Cardiac muscle cell (in vitro differentiated cells and primary cell): ENCODE data around the gene PPP1R17. TPM values are rescaled to one million over a fixed set of nuclear protein-coding genes. Genes with fewer than 3 reads are reported as not detected.

Experiments used
- DNase-seq, 2 donors: peaks; one replicate each; pipeline versions ENCODE4 v3.0.0 to v3.0.0-alpha.2; 2010 to 2017; ENCODE audit warnings: low read depth in 1 of 2, low spot score in 1 of 2
- H3K27ac ChIP-seq: fragments of 200-600 bp; sonication (generic); 2 replicates; pipeline ENCODE4 v1.5.1; 2016
- H3K27me3 ChIP-seq: fragments of 200-600 bp; sonication (generic); 2 replicates; pipeline ENCODE4 v1.6.0; 2016; ENCODE audit warnings: control low read depth
- H3K36me3 ChIP-seq: fragments of 200-600 bp; sonication (generic); 2 replicates; pipeline ENCODE4 v1.5.1; 2016; ENCODE audit warnings: control low read depth
- H3K4me1 ChIP-seq: fragments of 200-600 bp; sonication (generic); 2 replicates; pipeline ENCODE4 v1.8.1; 2017; ENCODE audit warnings: low read depth, mild to moderate bottlenecking, mixed run types
- H3K4me3 ChIP-seq: fragments of 200-600 bp; sonication (generic); 2 replicates; pipeline ENCODE4 v1.5.1; 2016; ENCODE audit warnings: mild to moderate bottlenecking
- H3K9me3 ChIP-seq: fragments of 200-600 bp; sonication (generic); 2 replicates; pipeline ENCODE4 v1.5.1; 2017; ENCODE audit warnings: low read depth, mild to moderate bottlenecking, control low read depth
- CTCF ChIP-seq: IDR thresholded peaks from 2 replicates; pipeline ENCODE4 v1.5.1; 2012; ENCODE audit warnings: low read depth, mild to moderate bottlenecking, low read length
- polyA plus RNA-seq: library from polyadenylated mRNA; unstranded; fragments of >200 nt; fragmentation: Nextera tagmentation; extraction: Ambion mirVana; gene quantifications from 2 replicates; pipeline ENCODE4 v1.2.1, GENCODE V29; 2016
- total RNA-seq: library from RNA; depleted of rRNA; stranded (reverse); fragments of >200 nt; gene quantifications from 2 replicates; pipeline ENCODE4 v1.2.3, GENCODE V29; 2016

The PPP1R17 gene
- total and polyA plus RNA-seq, 2 experiments from 2014 or later = not detected

- Histone ChIP-seq H3K9me3 (no peaks in the 10 kb centered on the region), H3K4me3 (no peak overlapping the region), H3K36me3 (no peaks in the 10 kb centered on the region), H3K4me1 (no peaks in the 10 kb centered on the region), H3K27ac (no peak overlapping the region), H3K27me3 (no peaks in the 10 kb centered on the region)
- TF ChIP-seq CTCF = no peak
- no peak for DNase-seq
Measured at GRCh38 chr7:31734456-31734855, 47.4 kb downstream of the PPP1R17 start.

- Histone ChIP-seq H3K4me3 (no peak overlapping the region), H3K27me3 (no peaks in the 10 kb centered on the region)
Measured at GRCh38 chr7:31735991-31736982, 49.3 kb downstream of the PPP1R17 start.

GRCh38 chr7:31741852-31742251 is 54.8 kb downstream of the PPP1R17 start:
- Histone ChIP-seq H3K27me3 (no peaks in the 10 kb centered on the region), H3K4me1 (no peaks in the 10 kb centered on the region), H3K9me3 (no peaks in the 10 kb centered on the region), H3K27ac (no peak overlapping the region), H3K36me3 (no peaks in the 10 kb centered on the region), H3K4me3 (no peak overlapping the region)
- no peak for DNase-seq
- no peak for TF ChIP-seq CTCF

More at GRCh38 chr7:31735991-31736982, 49.3 kb downstream of the PPP1R17 start:
- DNase-seq = peak; percentile 71 to 80
- H3K36me3 ChIP-seq = no peaks in the 10 kb centered on the region
- TF ChIP-seq CTCF = peak; percentile 89
- H3K9me3 ChIP-seq = no peaks in the 10 kb centered on the region
- no peak overlapping the region for H3K27ac ChIP-seq
- H3K4me1 ChIP-seq = no peaks in the 10 kb centered on the region

- peak; percentile 71 to 80 for DNase-seq
- peak; percentile 85 for TF ChIP-seq CTCF
- Histone ChIP-seq H3K36me3 (no peaks in the 10 kb centered on the region), H3K9me3 (no peaks in the 10 kb centered on the region), H3K4me3 (no peak overlapping the region), H3K4me1 (no peaks in the 10 kb centered on the region), H3K27me3 (no peaks in the 10 kb centered on the region), H3K27ac (no peak overlapping the region)
Measured at GRCh38 chr7:31744294-31744874, 57.4 kb downstream of the PPP1R17 start.

GRCh38 chr7:31747553-31747952 is 60.5 kb downstream of the PPP1R17 start:
- no peak for DNase-seq
- H3K4me3 ChIP-seq = no peak overlapping the region
- no peak overlapping the region for H3K27ac ChIP-seq
- no peak for TF ChIP-seq CTCF
- no peaks in the 10 kb centered on the region for H3K36me3 ChIP-seq
- no peaks in the 10 kb centered on the region for H3K9me3 ChIP-seq
- no peaks in the 10 kb centered on the region for H3K27me3 ChIP-seq
- H3K4me1 ChIP-seq = no peaks in the 10 kb centered on the region
